K562 (cell line): ENCODE data around the gene POR. TPM values are rescaled to one million over a fixed set of nuclear protein-coding genes. Genes with fewer than 3 reads are reported as not detected.

ENCODE experiments used
- ARID1B ChIP-seq: fragments of 450-650 bp; IDR thresholded peaks from 2 replicates; pipeline ENCODE4 v1.6.1; 2016; ENCODE audit warnings: antibody characterized with exemption, mild to moderate bottlenecking, inconsistent platforms
- MNT ChIP-seq, 2 experiments: fragments of 450-650 bp; conservative IDR thresholded peaks; 2 replicates each; pipeline ENCODE4 v1.6.1; 2017; ENCODE audit warnings: mild to moderate bottlenecking in 2 of 2, moderate library complexity in 2 of 2
- NFE2 ChIP-seq: IDR thresholded peaks from 2 replicates; pipeline ENCODE4 v1.6.1; 2014; ENCODE audit warnings: antibody characterized with exemption, low read depth
- RCOR1 ChIP-seq, 2 experiments: IDR thresholded peaks; 2 replicates each; pipeline ENCODE4 v1.6.1; 2012; ENCODE audit warnings: low read depth in 2 of 2, low read length in 2 of 2, borderline replicate concordance in 1 of 2, improper control_type of control experiment in 1 of 2
- SMARCA4 ChIP-seq: fragments of 450-650 bp; IDR thresholded peaks from 2 replicates; pipeline ENCODE4 v1.6.1; 2016
- STAT6 ChIP-seq: sonication (generic); formaldehyde crosslinking; IDR thresholded peaks from 2 replicates; pipeline ENCODE4 v1.8.1; 2023; ENCODE audit warnings: mild to moderate bottlenecking, missing genetic modification reagents
- TCF3 ChIP-seq: sonication (generic); formaldehyde crosslinking; IDR thresholded peaks from 2 replicates; pipeline ENCODE4 v1.4.0; 2020; ENCODE audit warnings: mild to moderate bottlenecking, missing genetic modification reagents
- ZHX1 ChIP-seq: fragments of 150-350 bp; conservative IDR thresholded peaks from 2 replicates; pipeline ENCODE4 v1.6.1; 2014; ENCODE audit warnings: low read length
- ZNF184 ChIP-seq: sonication (generic); formaldehyde crosslinking; IDR thresholded peaks from 2 replicates; pipeline ENCODE4 v1.5.0; 2020; ENCODE audit warnings: missing genetic modification reagents
- polyA plus RNA-seq, 8 experiments: library from polyadenylated mRNA; depleted of rRNA in 4 of 8; stranded (reverse) in 5 of 8; unstranded in 3 of 8; fragments of >200 nt; fragmentation: Nextera tagmentation in 2 of 8; fragmentation: Illumina TruSeq in 1 of 8; extraction: Ambion mirVana in 2 of 8; extraction: Trizol in 1 of 8; gene quantifications; 2 replicates each; pipeline versions ENCODE4 v1.2.1 to v1.2.3, GENCODE V29; 2011 to 2014; ENCODE audit warnings: inconsistent platforms in 1 of 8, missing spikeins in 1 of 8
- total RNA-seq, 7 experiments: library from RNA; depleted of rRNA in 6 of 7; stranded (reverse); fragments of >200 nt in 6 of 7; fragmentation: Illumina TruSeq in 2 of 7; extraction: Trizol in 2 of 7; gene quantifications; 2 replicates each; pipeline versions ENCODE4 v1.2.1 to v1.2.3, GENCODE V29; 2011 to 2021; ENCODE audit warnings: low replicate concordance in 1 of 7

The POR gene
- total and polyA plus RNA-seq, 9 of the 15 experiments (the other 6 are each of a cell fraction or from before 2014, with no cell fraction given) = 4.7 to 142 (median 40.8) TPM

- peak; percentile 87 for TF ChIP-seq NFE2
- peak in 1 of 2 experiments; percentile 27; a peak in 1 of 4 replicates for TF ChIP-seq RCOR1 (IDR thresholded peaks at IDR 0.05; ENCODE audit: borderline replicate concordance in 1 of 2, low read depth in 2 of 2, low read length in 2 of 2)
- peak; percentile 39; the same call in 1 of the 2 replicates for TF ChIP-seq SMARCA4
- TF ChIP-seq ARID1B = peak; percentile 47
- TF ChIP-seq ZHX1 = no peak
- TF ChIP-seq TCF3 (CRISPR knock-in tag) = 0 out of 2 replicates have a peak, but pooled peaks have one; percentile 12
- no peak for TF ChIP-seq ZNF184 (CRISPR knock-in tag)
- 0 out of 2 replicates have a peak, but pooled peaks have one; percentile 40 for TF ChIP-seq STAT6 (CRISPR knock-in tag)
- 0 out of 4 replicates have a peak, but pooled peaks of 1 of the 2 experiments have one; percentile 14 for TF ChIP-seq MNT (conservative IDR thresholded peaks at IDR 0.05)
Observed at GRCh38 chr7:75920431-75921161, 5.6 kb downstream of the POR start (continued).
